ENCODE measurements around the gene PIP5K1B.

PIP5K1B gene

GRCh38 chr9:68876273-68876672 is 171.2 kb downstream of the PIP5K1B start:
- in situ Hi-C loops (cut with HindIII; ENCODE audit: low pct_unique_long_range_greater_than_20kb, low sequenced_read_pairs): no loop called here
- no peak for DNase-seq (ENCODE audit: low read depth in 1 of 2, low spot score in 1 of 2)
- TF ChIP-seq JUND (IDR thresholded peaks at IDR 0.05; ENCODE audit: low read depth): no peak

GRCh38 chr9:68876681-68877080 is 171.6 kb downstream of the PIP5K1B start:
- DNase-seq (ENCODE audit: low read depth in 1 of 2, low spot score in 1 of 2): no peak
- in situ Hi-C loops (cut with HindIII; ENCODE audit: low pct_unique_long_range_greater_than_20kb, low sequenced_read_pairs): no loop called here
- no peak for TF ChIP-seq JUND (IDR thresholded peaks at IDR 0.05; ENCODE audit: low read depth)

- no peak for DNase-seq (ENCODE audit: low read depth in 1 of 2, low spot score in 1 of 2)
- no peak for TF ChIP-seq JUND (IDR thresholded peaks at IDR 0.05; ENCODE audit: low read depth)
- in situ Hi-C loops (cut with HindIII; ENCODE audit: low pct_unique_long_range_greater_than_20kb, low sequenced_read_pairs): no loop called here
Measured at GRCh38 chr9:68877219-68877618, 172.2 kb downstream of the PIP5K1B start.

- TF ChIP-seq JUND (IDR thresholded peaks at IDR 0.05; ENCODE audit: low read depth): no peak
- in situ Hi-C loops (cut with HindIII; ENCODE audit: low pct_unique_long_range_greater_than_20kb, low sequenced_read_pairs): no loop called here
- DNase-seq (ENCODE audit: low read depth in 1 of 2, low spot score in 1 of 2): no peak
Measured at GRCh38 chr9:68878450-68878849, 173.4 kb downstream of the PIP5K1B start.

GRCh38 chr9:68883224-68883623 is 178.2 kb downstream of the PIP5K1B start:
- in situ Hi-C loops (cut with HindIII; ENCODE audit: low pct_unique_long_range_greater_than_20kb, low sequenced_read_pairs): no loop called here
- no peak for DNase-seq (ENCODE audit: low read depth in 1 of 2, low spot score in 1 of 2)
- TF ChIP-seq JUND (IDR thresholded peaks at IDR 0.05; ENCODE audit: low read depth): no peak

- in situ Hi-C loops (cut with HindIII; ENCODE audit: low pct_unique_long_range_greater_than_20kb, low sequenced_read_pairs): no loop called here
- DNase-seq (ENCODE audit: low read depth in 1 of 2, low spot score in 1 of 2): no peak
- no peak for TF ChIP-seq JUND (IDR thresholded peaks at IDR 0.05; ENCODE audit: low read depth)
Measured at GRCh38 chr9:68887232-68887631, 182.2 kb downstream of the PIP5K1B start.

- in situ Hi-C loops (cut with HindIII; ENCODE audit: low pct_unique_long_range_greater_than_20kb, low sequenced_read_pairs): no loop called here
- no peak for DNase-seq (ENCODE audit: low read depth in 1 of 2, low spot score in 1 of 2)
Measured at GRCh38 chr9:68894502-68894901, 189.5 kb downstream of the PIP5K1B start.

GRCh38 chr9:68895741-68896478 is 190.9 kb downstream of the PIP5K1B start:
- in situ Hi-C loops (cut with HindIII; ENCODE audit: low pct_unique_long_range_greater_than_20kb, low sequenced_read_pairs): no loop called here
- no peak for DNase-seq (ENCODE audit: low read depth in 1 of 2, low spot score in 1 of 2)

More at GRCh38 chr9:68894502-68894901, 189.5 kb downstream of the PIP5K1B start:
- TF ChIP-seq JUND (IDR thresholded peaks at IDR 0.05; ENCODE audit: low read depth): no peak

GRCh38 chr9:68896486-68896885 is 191.4 kb downstream of the PIP5K1B start:
- no peak for DNase-seq (ENCODE audit: low read depth in 1 of 2, low spot score in 1 of 2)
- TF ChIP-seq JUND (IDR thresholded peaks at IDR 0.05; ENCODE audit: low read depth): no peak
- in situ Hi-C loops (cut with HindIII; ENCODE audit: low pct_unique_long_range_greater_than_20kb, low sequenced_read_pairs): no loop called here

More at GRCh38 chr9:68895741-68896478, 190.9 kb downstream of the PIP5K1B start:
- no peak for TF ChIP-seq JUND (IDR thresholded peaks at IDR 0.05; ENCODE audit: low read depth)

GRCh38 chr9:68897577-68898145 is 192.6 kb downstream of the PIP5K1B start:
- no peak for DNase-seq (ENCODE audit: low read depth in 1 of 2, low spot score in 1 of 2)
- in situ Hi-C loops (cut with HindIII; ENCODE audit: low pct_unique_long_range_greater_than_20kb, low sequenced_read_pairs): no loop called here
- no peak for TF ChIP-seq JUND (IDR thresholded peaks at IDR 0.05; ENCODE audit: low read depth)

- TF ChIP-seq JUND (IDR thresholded peaks at IDR 0.05; ENCODE audit: low read depth): no peak
- in situ Hi-C loops (cut with HindIII; ENCODE audit: low pct_unique_long_range_greater_than_20kb, low sequenced_read_pairs): no loop called here
Measured at GRCh38 chr9:68898781-68899439, 193.9 kb downstream of the PIP5K1B start.

GRCh38 chr9:68904454-68904853 is 199.4 kb downstream of the PIP5K1B start:
- in situ Hi-C loops (cut with HindIII; ENCODE audit: low pct_unique_long_range_greater_than_20kb, low sequenced_read_pairs): no loop called here
- no peak for DNase-seq (ENCODE audit: low read depth in 1 of 2, low spot score in 1 of 2)
- TF ChIP-seq JUND (IDR thresholded peaks at IDR 0.05; ENCODE audit: low read depth): no peak

More at GRCh38 chr9:68898781-68899439, 193.9 kb downstream of the PIP5K1B start:
- no peak for DNase-seq (ENCODE audit: low read depth in 1 of 2, low spot score in 1 of 2)

GRCh38 chr9:68905129-68905528 is 200.1 kb downstream of the PIP5K1B start:
- in situ Hi-C loops (cut with HindIII; ENCODE audit: low pct_unique_long_range_greater_than_20kb, low sequenced_read_pairs): no loop called here
- no peak for DNase-seq (ENCODE audit: low read depth in 1 of 2, low spot score in 1 of 2)
- TF ChIP-seq JUND (IDR thresholded peaks at IDR 0.05; ENCODE audit: low read depth): no peak

Measured in T47D (cell line).